Pancreas (tissue), 10 donors: ENCODE results near the gene CCR2. TPM values are rescaled to one million over a fixed set of nuclear protein-coding genes. Genes with fewer than 3 reads are reported as not detected.

ENCODE experiments used
- ATAC-seq, 4 donors: fragments of 200-7000 bp; cut with Tn5 transposase; one replicate each; pipeline versions ENCODE4 v1.8.0 to v1.9.1; 2020; ENCODE audit warnings: mild to moderate bottlenecking in 4 of 4, moderate library complexity in 4 of 4
- DNase-seq, 6 donors: peaks; one replicate each; pipeline ENCODE4 v3.0.0-alpha.2; 2020
- FAIRE-seq: peaks from 2 replicates; lab custom pipeline; 2012; peaks lifted over from hg19 to GRCh38; lab: Jason Lieb, UNC
- H3K27ac ChIP-seq, 4 donors: fragments of 200-600 bp; sonication (generic); 1 replicate in 3 of 4; 2 replicates in 1 of 4; pipeline versions ENCODE4 v1.5.0 to v1.8.0; 2020
- H3K27me3 ChIP-seq, 4 donors: fragments of 200-600 bp; one replicate each; pipeline ENCODE4 v1.8.0; 2021
- H3K36me3 ChIP-seq, 3 donors: fragments of 200-600 bp; sonication (generic) in 1 of 3; one replicate each; pipeline versions ENCODE4 v1.5.0 to v1.8.0; 2020 to 2021
- H3K4me1 ChIP-seq, 3 donors: fragments of 200-600 bp; one replicate each; pipeline ENCODE4 v1.8.0; 2021
- H3K4me3 ChIP-seq, 4 donors: fragments of 200-600 bp; sonication (generic) in 2 of 4; one replicate each; pipeline versions ENCODE4 v1.5.0 to v1.8.0; 2020 to 2021
- H3K9me3 ChIP-seq, 4 donors: fragments of 200-600 bp; one replicate each; pipeline ENCODE4 v1.8.0; 2021
- WGBS, 2 donors: extraction: QIAGEN DNeasy Blood & Tissue Kit; methylation state at CpG; one replicate each; pipeline ENCODE4 v1.1.7; 2013; 5-methylcytosine and 5-hydroxymethylcytosine counted together
- intact Hi-C, 3 donors: fragments of 100-400 bp; cut with DNase I; formaldehyde crosslinking; loops; one replicate each; pipeline versions ENCODE4 v1.11.1 to v1.14.2; 2022
- polyA plus RNA-seq, 2 donors: library from polyadenylated mRNA; stranded (reverse); fragments of 200-250 nt; gene quantifications; one replicate each; pipeline ENCODE4 v1.2.3, GENCODE V29; 2013
- total RNA-seq, 6 donors: library from RNA; stranded (reverse); fragmentation: NEBNext Ultra II Directional in 4 of 6; extraction: Animal tissue kit (Norgen Biotek cat#: 25700) in 4 of 6; gene quantifications; one replicate each; pipeline versions ENCODE4 v1.2.1 to v1.2.4, GENCODE V29; 2021 to 2023
- TF ChIP-seq, protein P1 (sequence below), 4 donors: fragments of 200-600 bp; sonication (generic) in 3 of 4; IDR thresholded peaks; one replicate each; pipeline versions ENCODE4 v1.5.0 to v1.8.0; 2021; ENCODE audit warnings: antibody characterized with exemption in 4 of 4
- donor health status: healthy with polysubstance abuse.
- donor health status: DM: no; HTN: no; CAD: no; lungs with moderate emphysema.
- donor health status: DM: no; HTN: no; CAD: no.
- donor health status: control.
- donor health status: control.
- donor health status: Bipolar disorder and iron deficiency.
- donor health status: DM: yes; HTN: yes; CAD: no.
- donor health status: DM: no; HTN: no; CAD: no.
- donor health status: DM: no; HTN: no; CAD: no.
- donor health status: DM: yes; HTN: yes; CAD: no.

Gene CCR2
- 1 to 10 TPM in 2 of 6 donors, under 1 TPM in 4; 0.14 to 3.5 (median 0.54) TPM for total RNA-seq
- under 1 TPM; 0.15 to 0.23 TPM for polyA plus RNA-seq

DNA sequence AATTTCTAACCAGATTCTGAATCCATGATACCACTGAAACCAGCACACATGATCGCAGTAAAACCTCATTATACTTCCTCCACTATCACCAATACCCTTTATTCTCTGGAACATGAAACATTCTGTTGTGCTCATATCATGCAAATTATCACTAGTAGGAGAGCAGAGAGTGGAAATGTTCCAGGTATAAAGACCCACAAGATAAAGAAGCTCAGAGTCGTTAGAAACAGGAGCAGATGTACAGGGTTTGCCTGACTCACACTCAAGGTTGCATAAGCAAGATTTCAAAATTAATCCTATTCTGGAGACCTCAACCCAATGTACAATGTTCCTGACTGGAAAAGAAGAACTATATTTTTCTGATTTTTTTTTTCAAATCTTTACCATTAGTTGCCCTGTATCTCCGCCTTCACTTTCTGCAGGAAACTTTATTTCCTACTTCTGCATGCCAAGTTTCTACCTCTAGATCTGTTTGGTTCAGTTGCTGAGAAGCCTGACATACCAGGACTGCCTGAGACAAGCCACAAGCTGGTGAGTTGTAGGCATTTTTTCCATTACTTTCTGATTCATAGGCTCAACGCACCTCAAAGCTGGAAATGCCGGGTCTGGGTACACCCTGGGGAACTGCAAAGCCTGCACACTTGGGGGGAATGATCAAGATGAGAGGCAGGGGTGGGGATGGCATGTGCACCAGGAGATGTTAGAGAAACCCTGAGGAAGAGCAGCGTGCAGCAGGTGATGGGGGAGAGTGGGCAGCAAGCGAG lies at the start of gene CCR2:
CCR2 (plus strand) TSS at position 465 of the 764 bp plus-strand sequence. CDS start 3,417 bp downstream, outside the sequence.
- TF ChIP-seq, protein P1, sequence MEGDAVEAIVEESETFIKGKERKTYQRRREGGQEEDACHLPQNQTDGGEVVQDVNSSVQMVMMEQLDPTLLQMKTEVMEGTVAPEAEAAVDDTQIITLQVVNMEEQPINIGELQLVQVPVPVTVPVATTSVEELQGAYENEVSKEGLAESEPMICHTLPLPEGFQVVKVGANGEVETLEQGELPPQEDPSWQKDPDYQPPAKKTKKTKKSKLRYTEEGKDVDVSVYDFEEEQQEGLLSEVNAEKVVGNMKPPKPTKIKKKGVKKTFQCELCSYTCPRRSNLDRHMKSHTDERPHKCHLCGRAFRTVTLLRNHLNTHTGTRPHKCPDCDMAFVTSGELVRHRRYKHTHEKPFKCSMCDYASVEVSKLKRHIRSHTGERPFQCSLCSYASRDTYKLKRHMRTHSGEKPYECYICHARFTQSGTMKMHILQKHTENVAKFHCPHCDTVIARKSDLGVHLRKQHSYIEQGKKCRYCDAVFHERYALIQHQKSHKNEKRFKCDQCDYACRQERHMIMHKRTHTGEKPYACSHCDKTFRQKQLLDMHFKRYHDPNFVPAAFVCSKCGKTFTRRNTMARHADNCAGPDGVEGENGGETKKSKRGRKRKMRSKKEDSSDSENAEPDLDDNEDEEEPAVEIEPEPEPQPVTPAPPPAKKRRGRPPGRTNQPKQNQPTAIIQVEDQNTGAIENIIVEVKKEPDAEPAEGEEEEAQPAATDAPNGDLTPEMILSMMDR (IDR thresholded peaks at IDR 0.05): no peak
- Histone ChIP-seq H3K4me1 (no peaks in the 10 kb centered on the region), H3K4me3 (no peak within 1 kb of the TSS), H3K36me3 (no peaks in the 10 kb centered on the region), H3K27ac (no peak within 1 kb of the TSS), H3K27me3 (peaks cover 0 to 6% (median 0%) of the 10 kb centered on the region in 4 donors), H3K9me3 (no peaks in the 10 kb centered on the region)
- intact Hi-C loops: no loop called here
- no peak for DNase-seq
- no peak for ATAC-seq
- no peak for FAIRE-seq
- WGBS, 2 donors: 57 to 74% methylated on average over 7 of the region's 7 CpGs

DNA sequence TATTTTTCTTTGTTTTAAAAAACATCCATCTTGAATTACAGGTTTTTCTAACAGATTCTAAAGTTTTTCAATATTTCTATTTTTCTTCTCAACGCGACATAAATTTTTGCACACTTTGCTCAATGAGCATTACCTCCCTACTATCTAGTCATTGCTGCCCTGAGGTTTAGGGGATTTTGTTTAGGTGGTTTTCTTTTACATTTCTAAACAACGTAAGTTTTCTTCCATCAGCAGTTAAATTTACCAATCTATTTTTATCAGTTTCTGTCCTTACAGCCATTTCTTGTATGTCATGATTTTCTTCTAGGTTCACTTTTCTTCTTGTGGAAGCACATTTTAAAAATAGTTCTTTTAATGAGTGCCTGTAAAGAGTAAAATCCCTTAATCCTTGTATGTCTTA lies 49.2 kb upstream of the CCR2 start:
- DNase-seq (no peak), ATAC-seq (no peak), FAIRE-seq (no peak)
- intact Hi-C loops: no loop called here
- Histone ChIP-seq H3K4me1 (peaks cover 0 to 3% (median 0%) of the 10 kb centered on the region in 3 donors), H3K4me3 (no peak overlapping the region), H3K36me3 (no peaks in the 10 kb centered on the region), H3K9me3 (peaks cover 0 to 5% (median 0%) of the 10 kb centered on the region in 4 donors), H3K27me3 (no peaks in the 10 kb centered on the region), H3K27ac (no peak overlapping the region)
- TF ChIP-seq, protein P1 (IDR thresholded peaks at IDR 0.05): no peak
- 83 to 89% methylated on average over 3 of the region's 3 CpGs for WGBS, 2 donors

DNA sequence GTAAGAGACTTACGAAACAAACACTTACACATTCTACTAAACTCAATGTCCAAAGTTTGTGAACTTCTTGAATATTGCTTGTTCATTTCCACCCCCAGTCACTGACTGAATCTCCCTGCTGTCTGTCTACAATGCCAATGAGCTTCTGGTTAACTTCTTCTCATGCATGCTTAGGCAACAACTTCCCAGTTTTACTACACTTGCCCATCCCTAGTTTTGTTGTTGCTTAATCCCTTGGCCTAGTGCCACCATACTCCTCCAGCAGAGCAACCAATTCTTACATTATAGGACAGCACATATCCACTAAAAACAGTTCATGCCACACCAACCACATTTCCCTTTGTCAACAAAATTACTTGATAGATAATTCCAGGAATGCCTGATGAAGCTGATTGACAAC lies 40.9 kb upstream of the CCR2 start:
- H3K27ac ChIP-seq: no peak overlapping the region
- no peak for FAIRE-seq

DNA sequence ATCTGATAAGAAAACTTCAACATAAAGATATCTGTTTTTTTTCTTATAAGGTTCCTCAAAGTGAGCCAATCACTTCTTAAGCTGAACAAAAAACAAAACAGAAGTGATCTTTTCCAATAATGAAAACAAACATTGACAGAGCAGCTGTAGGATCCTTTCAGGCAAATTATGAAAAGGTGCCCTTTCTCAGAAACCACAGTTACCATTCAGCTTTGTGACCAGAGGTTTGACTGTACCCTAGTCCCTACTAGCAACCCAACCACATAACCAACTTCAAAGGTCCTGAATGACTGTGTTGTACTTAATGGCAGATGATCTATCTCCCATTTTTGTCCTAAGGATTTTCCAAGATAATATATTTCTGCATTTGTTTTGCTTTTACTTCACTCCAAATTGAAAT lies 39.4 kb upstream of the CCR2 start:
- H3K4me1 ChIP-seq: peaks cover 0 to 11% (median 5%) of the 10 kb centered on the region in 3 donors
- no peaks in the 10 kb centered on the region for H3K27me3 ChIP-seq
- no peak for ATAC-seq
- no peak overlapping the region for H3K27ac ChIP-seq
- no peak overlapping the region for H3K4me3 ChIP-seq
- no peak for DNase-seq
- no peaks in the 10 kb centered on the region for H3K9me3 ChIP-seq
- intact Hi-C loops: no loop called here
- TF ChIP-seq, protein P1 (IDR thresholded peaks at IDR 0.05): no peak
- no peaks in the 10 kb centered on the region for H3K36me3 ChIP-seq
- no peak for FAIRE-seq

More for the DNA sequence above, 40.9 kb upstream of the CCR2 start:
- H3K4me1 ChIP-seq: peaks cover 0 to 11% (median 5%) of the 10 kb centered on the region in 3 donors
- no peaks in the 10 kb centered on the region for H3K36me3 ChIP-seq
- ATAC-seq (peak in 3 of 4 donors; percentile 40 to 79 (median 70)), DNase-seq (peak in 1 of 6 donors; percentile 46)
- intact Hi-C loops: no loop called here
- H3K4me3 ChIP-seq: no peak overlapping the region
- H3K27me3 ChIP-seq: no peaks in the 10 kb centered on the region
- H3K9me3 ChIP-seq: no peaks in the 10 kb centered on the region
- TF ChIP-seq, protein P1 (IDR thresholded peaks at IDR 0.05): no peak
- 81 to 84% methylated on average over 1 of the region's 1 CpG for WGBS, 2 donors

DNA sequence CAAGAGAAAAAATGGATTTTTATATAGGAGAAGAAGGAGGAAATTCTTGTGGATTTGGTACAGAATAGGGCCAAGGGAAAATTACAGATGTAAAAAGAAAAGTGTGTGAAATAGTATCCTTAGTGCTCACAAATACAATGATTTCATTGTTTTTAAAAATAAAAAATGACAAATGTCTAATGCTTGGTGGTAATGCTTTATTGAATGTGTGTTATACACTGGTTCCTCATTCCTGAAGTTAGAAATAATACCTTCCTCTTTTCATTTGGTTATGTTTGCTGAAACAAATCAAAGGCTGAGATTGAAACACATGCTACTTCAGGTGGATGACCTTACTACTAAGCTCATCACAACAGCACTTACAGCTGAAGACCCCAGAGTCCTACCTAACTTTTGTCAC lies 37.7 kb upstream of the CCR2 start:
- Histone ChIP-seq H3K36me3 (no peaks in the 10 kb centered on the region), H3K4me1 (peaks cover 0 to 11% (median 5%) of the 10 kb centered on the region in 3 donors), H3K27ac (no peak overlapping the region), H3K9me3 (no peaks in the 10 kb centered on the region), H3K4me3 (no peak overlapping the region), H3K27me3 (no peaks in the 10 kb centered on the region)
- no peak for DNase-seq
- ATAC-seq: peak in 1 of 4 donors; percentile 37
- TF ChIP-seq, protein P1 (IDR thresholded peaks at IDR 0.05): no peak
- FAIRE-seq: no peak
- intact Hi-C loops: no loop called here
